NCI-H1092 treated with DMSO at 0.1 percent for 48 hours (cell line): Measurements from ENCODE around the gene PPP4R3B.

Source experiments
- DNase-seq: peaks from one replicate; lab custom pipeline; 2025; lab: John Stamatoyannopoulos, UW

The PPP4R3B gene

GRCh38 chr2:55511508-55512124 is 105.8 kb downstream of the PPP4R3B start:
- DNase-seq, result peak; percentile 27

- DNase-seq, result no peak
Measured at GRCh38 chr2:55502590-55503141, 114.8 kb downstream of the PPP4R3B start.

GRCh38 chr2:55500025-55500424 is 117.4 kb downstream of the PPP4R3B start:
- DNase-seq, result no peak

- DNase-seq, result no peak
Measured at GRCh38 chr2:55498582-55498981, 118.8 kb downstream of the PPP4R3B start.
